Stimulated activated CD4-positive, alpha-beta T cell treated with anti-CD3 and anti-CD28 coated beads, Interleukin-2, amount 100 ng/mL, for 4 hours (primary cell): ENCODE results near the gene CEPT1.

Source experiments
- DNase-seq: peaks from one replicate; pipeline ENCODE4 v3.0.0-alpha.2; 2020; ENCODE audit warnings: low read depth

The CEPT1 gene

DNA sequence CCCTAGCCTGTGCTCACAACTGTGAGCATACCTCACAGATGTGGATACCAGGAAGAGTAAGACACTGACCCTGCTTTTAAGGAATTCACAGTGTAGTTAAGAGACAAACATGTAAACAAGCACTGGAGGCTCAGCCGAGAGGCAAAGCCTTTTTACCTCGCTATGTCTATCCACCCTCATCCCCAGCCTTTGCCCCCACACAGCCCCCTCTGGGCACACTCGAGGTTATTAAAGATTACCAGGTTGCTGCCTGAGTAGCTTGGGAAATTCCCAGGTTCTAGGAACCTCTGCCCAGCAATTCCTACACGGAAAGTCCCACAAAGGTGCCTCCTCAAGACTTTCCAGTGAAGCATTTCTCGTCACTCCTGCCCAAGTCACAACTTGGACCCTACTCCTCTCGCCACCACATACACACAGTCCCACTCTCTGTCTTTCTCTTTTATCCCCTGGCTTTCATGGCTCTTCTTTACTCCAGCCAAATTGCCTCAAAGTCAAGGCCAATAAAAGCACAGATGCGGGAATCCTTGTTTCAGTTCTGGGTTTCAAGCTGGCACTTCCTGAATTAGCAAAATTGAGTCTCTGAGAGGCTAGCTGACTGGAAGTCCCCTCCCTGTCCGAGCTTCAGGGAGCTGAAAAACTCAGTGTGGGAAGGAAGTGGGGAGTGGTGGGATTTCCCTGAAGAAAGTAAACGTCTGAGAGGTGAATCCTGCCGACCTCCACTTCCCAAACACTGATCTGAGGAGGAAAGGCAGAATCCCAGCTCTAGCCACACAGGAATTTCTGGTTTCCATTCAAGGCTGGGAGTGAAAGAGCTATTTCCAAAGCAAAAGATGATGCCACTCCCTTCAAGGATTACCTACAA lies 52.9 kb downstream of the CEPT1 start:
- no peak for DNase-seq

DNA sequence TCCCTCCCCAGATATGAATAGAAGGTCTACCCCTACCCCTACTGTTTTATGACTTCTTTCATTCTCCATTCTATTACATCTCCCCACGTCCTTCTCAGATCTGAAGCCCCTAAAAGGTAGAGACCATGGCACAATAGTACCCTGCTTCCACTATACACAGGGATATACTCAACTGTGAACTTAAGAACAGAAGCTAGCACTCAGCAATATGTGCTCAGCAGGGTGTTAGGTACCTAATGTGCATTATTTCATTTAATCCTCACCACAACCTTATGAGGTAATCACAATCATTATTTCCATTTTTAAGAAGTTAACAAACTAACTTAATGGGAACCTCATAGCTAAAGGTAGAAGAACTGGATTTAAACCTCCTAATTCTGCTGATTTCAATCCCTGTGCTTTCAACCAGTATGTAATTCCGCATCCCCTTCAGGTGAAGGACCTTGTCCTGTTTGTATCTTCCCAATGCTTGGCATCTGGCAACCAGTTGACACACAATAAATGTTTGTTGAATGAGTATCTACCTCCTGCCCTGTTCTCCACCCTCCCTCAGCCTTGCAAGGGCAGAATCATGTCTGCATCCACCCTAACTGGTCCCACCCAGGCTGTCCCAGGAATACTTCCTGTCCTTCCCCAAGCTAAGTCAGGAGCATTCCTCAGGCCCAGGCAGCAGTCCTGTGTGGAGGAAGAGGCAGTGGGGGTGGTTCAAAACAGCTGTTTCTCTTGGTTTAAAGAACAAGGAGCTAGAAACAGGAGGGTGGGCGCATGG lies 53.9 kb downstream of the CEPT1 start:
- DNase-seq, result no peak

DNA sequence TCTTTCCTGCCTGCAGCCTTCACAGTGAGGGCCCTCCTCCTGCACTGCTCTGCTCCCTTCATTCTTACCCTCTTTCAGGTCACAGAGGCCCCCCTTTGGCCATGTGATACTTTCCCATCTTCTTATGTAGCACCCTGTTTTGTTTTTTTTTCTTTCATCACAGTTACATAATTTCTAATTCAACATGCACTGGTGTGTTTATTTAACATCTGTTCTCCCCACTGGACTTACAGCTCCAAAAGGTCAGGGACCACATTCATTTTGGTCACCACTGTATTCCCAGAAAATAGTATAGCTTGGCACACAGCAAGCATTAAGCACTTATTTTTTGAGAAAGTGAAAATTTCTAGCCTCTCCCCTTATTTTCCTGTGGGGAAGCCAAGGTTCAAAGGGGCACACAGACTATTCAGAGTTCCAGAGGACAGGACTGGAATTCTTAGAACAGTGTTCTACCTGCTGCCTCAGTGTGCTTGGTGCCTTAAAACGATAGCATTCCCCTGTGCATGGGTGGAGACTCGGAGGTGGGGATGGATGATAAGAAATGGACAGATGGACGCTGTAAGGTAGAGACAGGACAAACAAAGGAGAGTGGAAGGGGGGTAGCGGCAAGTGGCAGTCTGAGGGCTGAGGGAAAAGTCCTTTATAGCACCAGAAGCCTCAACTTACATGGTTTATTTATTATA lies 55.1 kb downstream of the CEPT1 start:
- DNase-seq, result no peak

DNA sequence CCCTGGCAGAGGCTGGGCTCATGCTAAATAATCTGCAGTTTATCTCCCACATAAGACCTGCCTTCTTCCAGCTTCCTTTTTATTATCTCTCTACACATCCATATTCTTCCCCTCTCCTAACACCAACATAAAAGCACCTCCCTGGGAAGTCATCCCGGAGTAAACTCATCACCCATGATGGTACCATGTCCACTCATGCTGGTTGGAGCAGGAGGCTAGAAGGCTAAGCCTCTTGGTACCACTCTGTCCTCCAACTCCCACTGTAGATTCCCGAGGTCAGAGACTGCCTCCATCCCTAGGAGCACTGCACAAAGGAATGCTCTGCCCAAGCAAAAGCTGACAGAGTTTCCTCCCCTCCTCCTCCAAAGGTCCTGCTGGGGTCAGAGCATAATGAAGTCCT lies 56.2 kb downstream of the CEPT1 start:
- DNase-seq, result no peak

DNA sequence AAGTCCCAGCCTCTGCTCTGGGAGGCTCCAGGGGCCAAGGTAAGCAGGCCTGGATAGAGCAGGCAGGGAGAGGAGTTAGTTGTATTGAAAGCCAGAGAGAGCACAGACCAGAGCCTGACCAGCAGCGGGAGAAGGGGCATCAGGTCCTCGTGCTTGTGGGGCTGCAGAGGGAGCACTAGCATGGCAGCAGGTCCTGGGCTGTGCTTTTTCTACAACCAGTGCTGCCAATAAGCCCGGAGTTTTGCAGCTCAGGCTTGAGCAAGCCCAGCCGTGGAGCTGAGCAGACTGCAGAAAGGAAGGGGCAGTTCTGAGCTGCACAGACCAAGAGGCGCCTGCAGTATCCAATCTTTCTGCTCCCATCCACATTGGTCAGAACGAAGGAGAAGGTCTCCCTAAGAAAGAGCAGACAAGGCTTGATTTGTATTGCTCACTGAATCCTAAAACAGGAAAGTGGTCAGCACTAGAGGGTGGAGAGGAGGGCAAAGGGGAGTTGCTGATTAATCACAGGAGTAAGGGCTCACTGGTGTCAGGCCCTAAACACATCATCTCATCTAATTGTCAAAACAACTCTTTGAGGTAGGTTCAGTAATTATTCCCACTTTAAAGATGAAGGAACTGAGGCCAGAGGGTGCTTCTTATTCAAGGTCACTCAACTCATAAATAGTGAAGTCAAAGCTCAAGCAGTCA lies 57.7 kb downstream of the CEPT1 start:
- DNase-seq, result peak; percentile 61

DNA sequence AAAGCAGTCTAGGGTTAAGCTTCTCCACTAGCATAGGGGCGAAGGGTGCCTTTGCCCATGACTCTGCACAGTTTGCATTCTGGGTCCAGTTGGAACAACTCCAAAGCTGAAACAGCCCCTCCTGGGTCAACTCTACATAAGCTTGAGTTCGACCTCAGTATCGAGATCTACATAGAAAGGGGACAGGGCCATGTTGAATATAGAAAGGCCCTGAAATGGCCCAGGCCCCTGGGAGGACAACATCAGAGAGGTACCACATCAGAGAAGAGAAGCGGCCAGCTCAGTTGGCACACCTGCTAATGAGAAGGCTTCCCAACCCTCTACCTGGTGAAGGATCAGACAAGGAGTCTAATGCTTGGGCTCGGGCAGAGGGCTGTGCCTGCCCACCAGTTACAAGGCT lies 58.8 kb downstream of the CEPT1 start:
- DNase-seq, result no peak

DNA sequence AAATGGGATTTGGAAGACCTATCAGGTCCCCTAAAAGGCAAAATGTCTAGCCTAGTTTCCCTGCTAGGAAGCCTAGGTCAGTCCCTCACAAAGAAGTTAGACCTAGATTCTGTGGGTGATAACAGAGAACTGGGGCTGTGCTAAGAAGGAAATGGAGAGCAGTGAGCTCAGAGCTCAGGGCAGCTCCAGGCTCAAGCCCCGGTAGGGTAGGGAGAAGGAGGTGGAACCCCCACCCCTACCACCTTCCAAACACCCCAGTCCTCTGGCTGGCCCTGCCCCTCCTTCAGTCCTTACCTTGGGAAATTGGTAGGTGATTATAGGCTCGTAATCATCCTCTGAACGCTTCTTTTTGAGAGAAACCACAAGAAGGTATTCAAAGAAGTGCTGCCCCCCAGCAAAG lies 59.3 kb downstream of the CEPT1 start:
- no peak for DNase-seq

DNA sequence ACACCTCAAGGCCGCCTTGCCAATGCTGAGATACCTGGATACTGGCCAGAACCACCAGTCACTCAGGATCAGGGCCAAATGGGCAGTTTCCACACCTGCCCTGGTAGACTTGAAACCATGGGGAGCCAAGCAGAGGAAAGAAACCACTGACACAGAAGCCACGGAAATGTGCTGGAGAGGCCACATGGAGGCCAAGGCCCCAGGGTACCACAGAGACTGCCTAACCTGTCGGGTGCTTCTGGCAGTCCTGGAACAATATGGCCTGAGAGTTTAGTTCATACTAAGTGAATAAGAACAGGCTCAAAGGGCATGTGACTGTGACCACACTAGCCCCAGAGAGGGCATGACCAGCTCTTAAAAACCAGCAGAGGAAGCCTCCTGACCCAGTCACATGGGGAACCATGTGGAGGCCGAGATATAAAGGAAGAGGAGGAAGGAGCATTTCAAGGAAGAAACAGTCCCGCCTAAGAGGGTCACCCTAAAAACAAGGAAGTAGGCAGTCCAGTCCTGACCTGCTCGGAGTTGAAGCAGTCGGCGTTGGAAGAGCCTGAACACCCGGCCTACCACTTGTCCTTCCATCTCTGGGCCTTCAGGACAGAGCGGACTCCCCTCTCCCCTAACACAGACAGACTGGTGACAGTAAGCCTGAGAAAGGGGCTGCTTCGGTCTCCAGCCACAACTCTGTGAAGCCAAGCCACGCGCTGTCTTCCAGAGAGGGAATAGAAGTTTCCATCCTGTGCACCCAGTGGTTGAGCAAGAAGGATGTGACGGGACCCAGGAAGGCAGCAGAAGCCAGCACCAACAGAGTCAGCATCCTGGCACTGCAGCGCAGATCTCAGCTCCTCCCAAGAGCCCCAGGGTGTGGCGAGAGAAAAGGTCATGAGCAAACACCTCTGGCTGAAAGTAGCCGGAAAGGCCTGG lies 60.1 kb downstream of the CEPT1 start, which contains the start of gene DENND2D:
Gene DENND2D, minus strand, starts transcription at position 766 of the 921 bp plus-strand sequence. Its CDS starts 187 bp downstream, at position 579.
- peak; percentile 50 for DNase-seq

DNA sequence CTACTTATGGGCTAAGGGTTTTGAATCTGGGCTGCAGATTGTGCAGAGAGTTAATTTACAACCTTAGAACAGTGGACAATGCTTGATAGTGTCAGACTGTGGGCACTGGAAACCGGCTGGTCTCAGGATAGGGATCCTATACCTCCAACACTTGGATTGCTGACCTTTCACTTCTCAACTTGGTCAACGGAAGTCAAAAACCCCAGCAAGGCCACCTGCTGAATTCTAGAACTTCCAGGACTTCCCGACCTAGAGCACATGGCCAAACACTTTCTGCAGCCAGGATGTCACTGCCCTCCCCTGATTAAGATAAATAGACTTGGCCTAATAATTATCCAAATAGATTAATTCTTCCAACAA lies 60.8 kb downstream of the CEPT1 start:
- no peak for DNase-seq

DNA sequence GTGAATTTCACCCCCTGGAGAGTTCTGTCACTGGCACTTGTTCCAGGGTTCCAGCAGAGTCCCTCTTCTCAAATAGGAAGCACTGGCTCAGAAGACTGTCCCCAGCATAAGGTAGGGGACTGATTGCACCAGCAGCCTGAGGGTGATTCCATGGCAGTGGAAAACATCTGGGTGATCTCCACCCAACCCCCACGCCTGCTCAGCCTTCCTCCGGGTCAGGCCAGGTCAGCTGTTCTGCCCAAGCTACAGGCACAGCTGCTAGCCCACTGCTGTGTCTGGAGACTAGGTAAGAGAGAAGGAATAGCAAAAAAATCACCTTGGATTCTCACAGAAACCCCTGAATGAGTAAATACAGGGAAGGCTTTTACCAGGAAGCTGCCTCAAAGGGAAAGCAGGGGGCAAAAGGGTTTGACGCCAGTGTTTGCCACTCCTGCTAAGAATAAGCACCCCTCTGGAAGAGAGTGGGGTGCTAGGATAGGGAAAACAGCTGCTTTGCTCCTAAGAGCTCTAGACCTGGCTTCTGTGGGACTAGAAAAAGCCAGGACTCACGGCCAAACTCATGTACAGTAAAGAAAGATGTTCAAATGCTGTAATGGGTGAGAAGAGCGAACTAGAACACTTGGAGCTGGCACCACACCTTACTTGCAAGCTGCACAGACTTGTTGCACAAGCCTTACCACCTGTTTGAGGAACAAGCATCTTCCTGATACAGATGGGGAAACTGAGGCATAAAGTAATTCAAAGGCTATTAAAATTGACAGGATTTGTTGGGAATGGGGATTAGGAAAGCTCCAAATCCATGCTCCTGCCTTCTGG lies 61.5 kb downstream of the CEPT1 start:
- DNase-seq, result no peak

DNA sequence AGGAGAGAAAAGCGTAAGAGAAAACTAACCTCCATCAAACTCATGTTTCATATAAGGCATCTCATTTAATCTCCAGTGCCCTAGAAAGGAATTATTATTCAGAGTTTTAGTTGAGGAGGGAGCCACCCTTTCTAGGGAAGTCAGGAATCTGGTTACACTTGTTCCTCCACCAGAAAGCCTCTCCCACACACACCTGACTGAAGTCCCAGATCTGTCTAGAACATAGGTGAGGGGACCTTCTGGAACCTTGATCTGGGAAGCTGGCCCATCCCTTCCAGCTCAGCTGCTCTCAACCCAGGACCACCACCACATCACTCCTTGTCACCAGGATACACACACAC lies 62.3 kb downstream of the CEPT1 start:
- no peak for DNase-seq

DNA sequence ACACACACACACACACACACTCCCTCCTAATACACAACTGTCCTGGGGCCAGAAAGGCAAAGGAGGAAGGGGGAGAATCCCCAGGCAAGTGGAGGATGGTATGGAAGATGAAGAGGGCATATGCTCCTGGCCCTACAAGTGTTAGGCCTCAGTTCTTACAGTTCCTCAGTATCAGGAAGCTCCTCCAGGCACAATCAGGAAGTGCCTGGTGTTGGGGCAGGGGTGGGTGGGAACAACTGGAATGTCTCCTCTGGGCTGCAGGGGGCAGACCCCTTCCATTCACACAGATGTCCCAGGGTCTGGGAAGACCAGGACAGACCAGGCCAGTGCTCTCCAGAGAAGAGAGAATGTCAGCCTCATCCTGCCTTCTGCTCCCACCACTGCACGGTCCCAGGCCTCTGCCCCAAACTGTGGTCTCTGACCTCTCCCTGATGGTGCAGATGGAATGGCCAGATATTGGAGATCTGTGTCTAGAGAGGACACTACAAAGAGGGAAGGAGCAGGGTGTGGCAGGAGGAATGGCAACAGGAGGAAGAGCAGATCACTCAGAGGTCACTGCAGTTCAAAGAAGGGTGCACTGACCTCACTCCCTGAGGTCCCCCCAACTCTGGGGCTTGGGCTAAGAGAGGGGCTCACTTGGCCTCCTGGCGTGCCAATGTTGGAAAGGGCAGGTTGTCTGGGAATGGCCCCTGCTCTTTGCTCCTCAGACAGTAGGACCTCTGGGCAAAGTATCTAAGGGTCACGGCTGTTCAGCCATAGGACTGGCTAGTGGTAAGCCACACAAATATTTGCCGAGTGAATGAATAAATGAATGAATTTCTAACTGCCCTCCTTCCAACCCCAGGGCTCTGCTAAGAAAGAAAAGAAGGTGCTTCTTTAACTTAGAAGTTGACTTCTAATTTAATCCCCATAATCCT lies 62.9 kb downstream of the CEPT1 start:
- no peak for DNase-seq

DNA sequence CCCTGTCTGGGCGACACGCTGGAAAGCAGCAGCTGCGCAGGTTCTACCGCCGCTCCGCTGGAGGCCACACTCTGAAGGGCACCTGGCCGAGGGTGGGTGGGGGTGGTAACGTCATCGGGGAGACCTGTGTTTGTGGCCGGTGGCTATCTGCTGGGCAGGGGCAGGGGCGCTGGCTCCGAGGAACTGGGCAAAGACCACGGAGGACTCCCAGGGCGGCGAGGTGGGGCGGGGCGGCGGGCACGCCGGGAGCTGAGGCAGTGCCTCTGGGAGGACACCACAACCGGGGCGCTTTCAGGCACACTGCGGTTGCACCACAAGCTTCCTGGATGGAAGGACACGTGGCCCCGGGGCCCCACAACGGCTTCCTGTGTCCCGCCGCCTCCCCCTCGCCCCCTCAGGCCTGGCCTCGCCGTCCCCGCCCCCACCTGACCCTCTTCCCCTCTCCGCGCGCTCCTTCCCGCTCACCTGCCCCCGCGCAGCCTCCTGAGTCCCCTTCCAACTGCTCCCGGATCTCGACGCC lies 63.7 kb downstream of the CEPT1 start:
- DNase-seq, result peak; percentile 76

DNA sequence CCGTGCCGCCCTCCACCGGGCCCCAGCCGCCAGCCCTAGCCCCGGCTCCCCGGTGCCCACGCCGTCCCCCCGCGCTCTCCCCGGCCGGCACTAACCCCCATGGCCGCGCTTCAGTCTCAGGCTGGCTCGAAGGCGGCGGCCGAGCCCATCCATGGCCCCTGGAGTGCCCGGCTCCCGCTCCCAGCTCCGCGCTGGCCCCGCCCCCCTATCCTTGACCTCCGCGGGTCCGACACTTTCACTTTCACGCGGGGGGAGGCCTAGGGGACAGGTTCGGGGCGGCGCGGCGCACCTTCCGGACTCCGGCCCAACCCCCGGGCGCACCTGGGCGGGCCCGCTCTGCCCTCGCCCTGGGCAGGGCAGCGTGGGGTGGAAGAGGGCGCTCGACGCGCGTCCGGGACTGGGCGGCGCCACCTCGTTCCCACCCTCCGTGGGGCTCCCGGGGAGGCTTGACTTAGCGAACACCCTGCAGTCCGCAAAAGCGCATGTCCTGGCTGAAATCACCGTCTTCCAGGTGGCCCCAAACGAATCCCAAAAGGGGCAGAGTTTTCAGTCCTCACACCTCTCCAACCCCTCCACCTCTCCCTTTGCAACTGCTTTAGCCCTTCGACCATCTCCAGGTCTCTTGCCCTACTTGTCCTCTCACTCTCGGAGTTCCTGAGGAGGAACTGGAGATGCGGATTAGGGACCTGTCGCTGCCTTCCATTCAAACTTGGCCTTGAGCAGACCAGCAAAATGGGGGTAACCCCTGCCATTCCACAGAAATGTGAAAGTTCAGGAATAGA lies 64.4 kb downstream of the CEPT1 start:
- DNase-seq, result peak; percentile 61

DNA sequence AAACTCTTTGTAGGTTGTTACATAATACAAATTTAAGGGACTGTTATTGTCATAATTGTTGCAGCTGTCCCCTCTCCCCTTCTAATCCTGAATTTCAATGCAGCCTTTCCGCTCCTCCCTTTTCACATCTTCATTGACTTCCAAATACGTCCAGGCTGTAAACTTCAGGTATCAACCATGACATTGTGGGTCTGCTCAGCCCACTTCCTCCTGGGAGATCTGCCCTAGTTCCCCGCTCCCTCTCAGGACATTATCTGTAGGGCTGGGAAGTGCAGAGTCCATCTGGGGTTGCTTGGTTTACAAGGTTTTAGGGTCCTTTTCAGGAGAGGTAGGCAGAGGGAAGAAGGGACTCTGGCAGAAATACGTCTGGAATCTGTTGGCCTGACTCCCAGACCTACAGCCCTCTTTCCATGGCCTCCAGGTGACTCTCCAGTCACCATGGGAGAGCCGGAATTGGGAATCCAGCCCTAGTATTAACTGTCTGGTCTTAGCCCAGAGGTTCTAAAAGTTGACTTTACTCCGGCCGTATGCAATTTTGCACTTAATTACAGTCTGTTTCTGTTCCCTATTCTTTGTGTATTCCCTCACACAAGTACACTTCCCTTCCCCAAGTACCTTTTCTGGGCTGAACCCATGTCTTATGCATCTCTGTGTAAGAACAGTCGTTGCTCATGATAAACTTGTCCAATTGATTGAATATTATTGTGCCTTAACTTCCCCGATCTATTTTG lies 65.1 kb downstream of the CEPT1 start:
- DNase-seq, result no peak

DNA sequence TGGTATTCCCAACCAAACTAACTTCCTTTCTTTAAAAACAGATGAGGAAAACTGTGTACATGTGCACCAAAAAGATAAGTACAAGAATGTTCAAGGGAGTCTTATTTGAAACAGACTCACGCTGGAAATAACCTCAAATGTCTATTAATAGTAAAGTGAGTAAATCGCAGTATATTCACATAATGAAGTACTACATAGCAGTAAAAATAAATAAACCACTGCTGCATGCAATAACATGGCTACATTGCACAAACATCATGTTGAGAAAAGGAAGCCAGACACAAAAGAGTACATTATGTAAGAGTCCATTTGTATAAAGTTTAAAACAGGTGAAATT lies 65.7 kb downstream of the CEPT1 start:
- DNase-seq, result no peak

DNA sequence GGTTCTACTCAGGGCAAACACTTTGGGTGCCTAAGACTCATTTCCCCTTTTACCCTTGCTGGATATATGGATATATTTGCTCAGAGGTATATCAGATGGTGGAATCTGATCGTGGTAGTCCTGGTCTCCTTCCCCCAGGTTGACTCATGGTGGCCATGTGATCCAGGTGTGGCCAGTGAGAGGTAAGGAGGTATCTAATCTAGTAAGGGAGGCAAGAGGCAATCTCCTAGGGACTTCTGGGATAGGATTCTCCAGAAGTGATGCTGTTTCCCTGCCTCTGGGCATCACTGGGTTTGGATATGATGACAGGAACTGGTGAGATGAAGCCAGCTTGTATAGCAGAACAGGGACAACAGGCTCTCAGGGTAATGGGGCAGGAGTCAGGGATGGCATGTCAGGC lies 68.9 kb downstream of the CEPT1 start:
- no peak for DNase-seq

DNA sequence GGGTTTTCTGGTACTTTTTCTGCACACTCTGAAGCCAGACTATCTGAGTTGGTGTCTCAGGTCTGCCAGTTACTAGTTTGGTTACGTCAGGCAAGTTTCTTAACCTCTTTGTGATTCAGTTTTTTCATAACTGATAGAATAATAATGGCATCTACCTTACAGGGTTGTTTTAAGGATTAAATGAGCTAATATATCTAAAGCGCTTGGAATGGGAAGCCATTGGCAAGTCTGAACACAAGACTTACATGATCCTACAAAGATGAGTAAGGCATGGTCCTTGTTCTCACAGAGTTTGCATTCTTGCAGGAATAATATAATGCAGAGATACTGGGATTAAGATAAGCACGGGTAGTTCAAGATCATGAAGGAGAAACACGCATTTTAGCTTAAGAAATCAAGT lies 69.6 kb downstream of the CEPT1 start:
- DNase-seq, result no peak
